WTC11 (cell line): ENCODE measurements around the gene NPHP3. TPM values are rescaled to one million over a fixed set of nuclear protein-coding genes. Genes with fewer than 3 reads are reported as not detected.

ENCODE experiments used
- ATAC-seq: fragments of 200-7000 bp; cut with Tn5 transposase; 2 replicates; pipeline ENCODE4 v1.10.0; 2021; ENCODE audit warnings: mild to moderate bottlenecking, moderate library complexity
- CTCF ChIA-PET: fragments of 300-600 bp; sonication (Branson Sonifier 250); formaldehyde crosslinking; loops from one replicate; lab custom pipeline; 2021; ENCODE audit warnings: antibody characterized with exemption; lab: Charles Lee
- POLR2A ChIA-PET: fragments of 350-600 bp; sonication (Branson Sonifier 250); formaldehyde crosslinking; loops from one replicate; lab custom pipeline; 2021; ENCODE audit warnings: antibody characterized with exemption; lab: Charles Lee
- DNase-seq: peaks from one replicate; pipeline ENCODE4 v3.0.0; 2021; ENCODE audit warnings: low spot score
- H3K27ac Mint-ChIP-seq: 2 replicates; pipeline ENCODE4 v1.8.0; 2021; ENCODE audit warnings: mixed read lengths
- H3K27me3 Mint-ChIP-seq: 2 replicates; pipeline ENCODE4 v1.8.0; 2021; ENCODE audit warnings: low read depth, mild to moderate bottlenecking, moderate library complexity, mixed read lengths
- H3K36me3 Mint-ChIP-seq: 2 replicates; pipeline ENCODE4 v1.8.0; 2021; ENCODE audit warnings: mixed read lengths
- H3K4me1 Mint-ChIP-seq: 2 replicates; pipeline ENCODE4 v1.8.0; 2022; ENCODE audit warnings: mixed read lengths
- H3K4me3 Mint-ChIP-seq: 2 replicates; pipeline ENCODE4 v1.8.0; 2021; ENCODE audit warnings: mild to moderate bottlenecking, moderate library complexity, mixed read lengths
- H3K9me3 Mint-ChIP-seq: 2 replicates; pipeline ENCODE4 v1.8.0; 2021; ENCODE audit warnings: mixed read lengths
- ATF3 ChIP-seq: sonication (generic); formaldehyde crosslinking; conservative IDR thresholded peaks from 2 replicates; pipeline ENCODE4 v1.8.1; 2022; ENCODE audit warnings: mild to moderate bottlenecking, missing genetic modification reagents
- CREB1 ChIP-seq: sonication (generic); formaldehyde crosslinking; IDR thresholded peaks from 2 replicates; pipeline ENCODE4 v1.8.0; 2023; ENCODE audit warnings: mild to moderate bottlenecking, missing genetic modification reagents
- ERG ChIP-seq: fragments of 250-450 bp; sonication (Bioruptor Pico); IDR thresholded peaks from 2 replicates; pipeline ENCODE4 v1.8.0; 2021; ENCODE audit warnings: mild to moderate bottlenecking
- ETV6 ChIP-seq: sonication (generic); formaldehyde crosslinking; IDR thresholded peaks from 2 replicates; pipeline ENCODE4 v1.8.1; 2022; ENCODE audit warnings: mild to moderate bottlenecking, missing genetic modification reagents
- FOXP1 ChIP-seq: sonication (generic); formaldehyde crosslinking; IDR thresholded peaks from 2 replicates; pipeline ENCODE4 v1.8.0; 2022; ENCODE audit warnings: missing genetic modification reagents, mild to moderate bottlenecking, moderate library complexity, borderline replicate concordance
- FOXP4 ChIP-seq: sonication (generic); formaldehyde crosslinking; IDR thresholded peaks from 2 replicates; pipeline ENCODE4 v1.8.0; 2022; ENCODE audit warnings: mild to moderate bottlenecking, missing genetic modification reagents
- HMGA2 ChIP-seq: fragments of 250-450 bp; sonication (Bioruptor Pico); IDR thresholded peaks from 2 replicates; pipeline ENCODE4 v1.4.0; 2021; ENCODE audit warnings: mild to moderate bottlenecking, moderate library complexity
- IRF2 ChIP-seq: sonication (generic); formaldehyde crosslinking; IDR thresholded peaks from 2 replicates; pipeline ENCODE4 v1.8.0; 2022; ENCODE audit warnings: low read depth, missing genetic modification reagents, borderline replicate concordance
- MYBL2 ChIP-seq: sonication (generic); formaldehyde crosslinking; IDR thresholded peaks from 2 replicates; pipeline ENCODE4 v1.8.1; 2023; ENCODE audit warnings: mild to moderate bottlenecking, moderate library complexity, missing genetic modification reagents
- NFYB ChIP-seq: sonication (generic); formaldehyde crosslinking; conservative IDR thresholded peaks from 2 replicates; pipeline ENCODE4 v1.8.0; 2022; ENCODE audit warnings: low read depth, missing genetic modification reagents
- NR1H2 ChIP-seq: sonication (generic); formaldehyde crosslinking; IDR thresholded peaks from 2 replicates; pipeline ENCODE4 v1.9.0; 2021; ENCODE audit warnings: mild to moderate bottlenecking, moderate library complexity, missing genetic modification reagents
- TP53 ChIP-seq: sonication (generic); formaldehyde crosslinking; IDR thresholded peaks from 2 replicates; pipeline ENCODE4 v1.8.1; 2023; ENCODE audit warnings: mild to moderate bottlenecking, missing genetic modification reagents
- USF2 ChIP-seq: sonication (generic); formaldehyde crosslinking; IDR thresholded peaks from 2 replicates; pipeline ENCODE4 v1.8.1; 2023; ENCODE audit warnings: mild to moderate bottlenecking, missing genetic modification reagents, moderate library complexity
- ZNF317 ChIP-seq: sonication (generic); formaldehyde crosslinking; IDR thresholded peaks from 2 replicates; pipeline ENCODE4 v1.8.1; 2023; ENCODE audit warnings: low read depth, mild to moderate bottlenecking, moderate library complexity, missing genetic modification reagents, borderline replicate concordance
- ZNF396 ChIP-seq: fragments of 250-450 bp; sonication (Bioruptor Pico); IDR thresholded peaks from 2 replicates; pipeline ENCODE4 v1.8.0; 2021; ENCODE audit warnings: mild to moderate bottlenecking, moderate library complexity, borderline replicate concordance
- ZSCAN18 ChIP-seq: fragments of 250-450 bp; sonication (Bioruptor Pico); IDR thresholded peaks from 2 replicates; pipeline ENCODE4 v2.1.2; 2022; ENCODE audit warnings: mild to moderate bottlenecking, moderate library complexity
- total RNA-seq: library from RNA; stranded (reverse); gene quantifications from 3 replicates; pipeline ENCODE4 v1.2.3, GENCODE V29; 2021

NPHP3 gene
- total RNA-seq, 1 experiment from 2014 or later = 15.4 TPM

GRCh38 chr3:132690040-132690439, 32.2 kb downstream of the NPHP3 start (continued):
- TF ChIP-seq USF2 (CRISPR knock-in tag) (no peak), NR1H2 (CRISPR knock-in tag) (no peak), ETV6 (CRISPR knock-in tag) (no peak), TP53 (no peak), CREB1 (CRISPR knock-in tag) (no peak), FOXP1 (CRISPR knock-in tag) (no peak), ZNF396 (CRISPR knock-in tag) (no peak), ZNF317 (CRISPR knock-in tag) (no peak)
- TF ChIP-seq, all 79 proteins: peak for 0

GRCh38 chr3:132682201-132682600, 40.0 kb downstream of the NPHP3 start:
- ChIA-PET CTCF (no interaction called here), POLR2A (no interaction called here)
- peaks cover 37% of the 10 kb centered on the region for H3K36me3 Mint-ChIP-seq
- no peak for TF ChIP-seq NFYB (CRISPR knock-in tag)
- TF ChIP-seq ATF3 (CRISPR knock-in tag) = no peak
- no peak for TF ChIP-seq IRF2 (CRISPR knock-in tag)
- TF ChIP-seq CREB1 (CRISPR knock-in tag) = no peak
- TF ChIP-seq ZSCAN18 (CRISPR knock-in tag) = no peak
- no peak overlapping the region for H3K4me3 Mint-ChIP-seq
- H3K4me1 Mint-ChIP-seq = no peaks in the 10 kb centered on the region
- H3K9me3 Mint-ChIP-seq = no peaks in the 10 kb centered on the region
- no peaks in the 10 kb centered on the region for H3K27me3 Mint-ChIP-seq
- DNase-seq (no peak), ATAC-seq (no peak)
- no peak overlapping the region for H3K27ac Mint-ChIP-seq

GRCh38 chr3:132681421-132681820, 40.8 kb downstream of the NPHP3 start:
- ATAC-seq = no peak
- H3K4me3 Mint-ChIP-seq = no peak overlapping the region
- DNase-seq = no peak
- no peaks in the 10 kb centered on the region for H3K27me3 Mint-ChIP-seq
- no peak overlapping the region for H3K27ac Mint-ChIP-seq
- H3K9me3 Mint-ChIP-seq = no peaks in the 10 kb centered on the region
- CTCF ChIA-PET = interaction anchor here (0.6 to 1.0 kb wide), 2 partner anchors 22 to 28 kb away, joined by 3 to 5 read pairs; partner anchors contain the start of gene ACAD11
- H3K36me3 Mint-ChIP-seq = peaks cover 40% of the 10 kb centered on the region
- no peak for TF ChIP-seq MYBL2 (CRISPR knock-in tag)
- no peak for TF ChIP-seq FOXP4
- TF ChIP-seq NFYB (CRISPR knock-in tag) = no peak
- no peak for TF ChIP-seq HMGA2 (CRISPR knock-in tag)
- TF ChIP-seq ERG (CRISPR knock-in tag) = no peak
- no peak for TF ChIP-seq ZNF317 (CRISPR knock-in tag)
- TF ChIP-seq NR1H2 (CRISPR knock-in tag) = no peak
- H3K4me1 Mint-ChIP-seq = no peaks in the 10 kb centered on the region
- POLR2A ChIA-PET = no interaction called here
